ENCODE results near the gene CENPP. TPM values are rescaled to one million over a fixed set of nuclear protein-coding genes. Genes with fewer than 3 reads are reported as not detected.

CENPP gene
- total RNA-seq, 1 experiment from 2014 or later, result 10.3 TPM

DNA sequence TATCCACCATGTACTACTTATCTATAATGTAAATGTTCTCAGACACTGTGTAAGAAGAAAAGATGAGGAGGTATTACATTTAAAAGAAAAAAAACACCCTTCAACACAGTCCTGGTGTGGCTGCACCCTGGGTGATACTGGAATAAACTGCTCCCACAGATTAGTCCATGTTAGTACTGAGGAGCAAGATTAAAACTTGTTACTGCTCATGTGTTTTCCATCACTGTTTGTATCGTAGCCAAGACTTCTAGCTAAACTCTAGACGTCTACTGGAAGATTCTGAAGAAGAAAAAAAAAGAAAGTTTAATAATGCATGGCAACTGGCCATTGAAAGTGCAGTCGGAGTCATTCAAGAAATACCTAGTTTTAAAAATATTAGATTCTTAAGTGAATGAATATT lies 156.6 kb downstream of the CENPP start, which contains the start of gene ASPN:
Gene ASPN (minus strand): TSS at position 178 of the 400 bp plus-strand sequence.
- Histone ChIP-seq H3K27me3 (ENCODE audit: control insufficient read depth, insufficient read depth, low read length) (no peaks in the 10 kb centered on the region), H3K36me3 (replicated peaks; ENCODE audit: control insufficient read depth, insufficient read depth, low read length) (no peaks in the 10 kb centered on the region), H3K4me3 (ENCODE audit: insufficient read depth, low read depth, low read length) (no peak within 1 kb of the TSS)
- no peak for DNase-seq

DNA sequence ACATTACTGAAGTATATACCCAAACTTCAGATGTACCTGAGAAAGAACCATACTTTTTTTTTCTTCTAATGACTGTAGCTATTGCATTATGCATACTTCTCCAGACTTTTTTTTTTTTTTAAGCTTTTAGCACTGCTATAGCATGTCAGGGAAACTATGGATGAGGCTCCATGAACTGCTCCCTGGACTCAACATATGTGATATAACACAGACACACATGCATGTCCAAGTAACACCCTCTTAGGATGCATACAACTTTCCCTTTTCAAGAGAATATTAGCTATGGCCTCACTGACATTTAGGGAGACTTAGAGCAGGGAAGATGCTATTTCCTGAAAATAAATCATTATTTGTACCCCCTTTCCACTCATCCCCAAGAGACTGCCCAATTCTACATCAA lies 157.1 kb downstream of the CENPP start:
- H3K36me3 ChIP-seq (replicated peaks; ENCODE audit: control insufficient read depth, insufficient read depth, low read length), result no peaks in the 10 kb centered on the region
- no peaks in the 10 kb centered on the region for H3K27me3 ChIP-seq (ENCODE audit: control insufficient read depth, insufficient read depth, low read length)
- DNase-seq, result no peak
- H3K4me3 ChIP-seq (ENCODE audit: insufficient read depth, low read depth, low read length), result no peak overlapping the region

GRCh38 chr9:92483627-92484545 lies 158.1 kb downstream of the CENPP start:
- no peak for DNase-seq
- Histone ChIP-seq H3K36me3 (replicated peaks; ENCODE audit: control insufficient read depth, insufficient read depth, low read length) (no peaks in the 10 kb centered on the region), H3K4me3 (ENCODE audit: insufficient read depth, low read depth, low read length) (no peak overlapping the region), H3K27me3 (ENCODE audit: control insufficient read depth, insufficient read depth, low read length) (no peaks in the 10 kb centered on the region)

DNA sequence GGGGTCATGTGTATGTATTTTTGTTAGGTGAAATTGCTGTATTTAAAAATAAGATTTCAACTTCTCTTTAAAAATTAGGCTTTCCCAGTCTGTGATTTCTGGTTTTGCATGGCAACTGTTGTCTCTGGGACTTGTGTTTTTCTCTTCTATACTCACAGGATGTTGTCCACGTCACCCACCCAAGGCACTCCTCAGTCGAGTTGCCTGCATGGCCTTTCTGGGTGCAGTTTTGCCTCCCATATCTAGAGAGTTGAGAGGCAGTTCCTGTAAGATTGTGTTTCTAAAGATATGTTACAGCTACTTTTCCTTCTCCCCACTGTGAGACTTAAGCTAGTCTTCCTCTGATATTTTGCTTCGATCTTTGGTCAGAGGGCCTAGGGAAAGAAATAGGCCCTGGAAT lies 158.8 kb downstream of the CENPP start:
- no peaks in the 10 kb centered on the region for H3K36me3 ChIP-seq (replicated peaks; ENCODE audit: control insufficient read depth, insufficient read depth, low read length)
- DNase-seq, result no peak
- H3K4me3 ChIP-seq (ENCODE audit: insufficient read depth, low read depth, low read length), result no peak overlapping the region
- H3K27me3 ChIP-seq (ENCODE audit: control insufficient read depth, insufficient read depth, low read length), result no peaks in the 10 kb centered on the region

DNA sequence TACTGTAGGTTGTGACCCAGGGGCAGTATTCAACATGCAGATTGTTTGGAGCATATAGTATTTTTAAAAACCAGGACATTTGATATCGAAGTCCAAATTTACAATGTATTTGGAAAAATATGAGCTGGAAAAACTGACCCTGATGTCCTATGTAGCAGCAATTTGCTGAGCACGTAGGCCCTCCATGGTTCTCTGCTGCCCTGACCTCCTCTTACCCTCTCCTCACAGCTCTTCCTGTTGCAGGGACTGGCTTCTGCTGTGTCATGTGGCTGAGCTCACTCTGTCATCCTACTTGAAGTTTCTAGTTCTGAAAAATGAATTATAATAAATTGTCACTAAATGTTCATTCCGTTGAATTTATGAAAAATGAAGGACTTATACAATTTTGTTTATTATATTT lies 160.6 kb downstream of the CENPP start:
- Histone ChIP-seq H3K27me3 (ENCODE audit: control insufficient read depth, insufficient read depth, low read length) (no peaks in the 10 kb centered on the region), H3K4me3 (ENCODE audit: insufficient read depth, low read depth, low read length) (no peak overlapping the region), H3K36me3 (replicated peaks; ENCODE audit: control insufficient read depth, insufficient read depth, low read length) (no peaks in the 10 kb centered on the region)
- no peak for DNase-seq

DNA sequence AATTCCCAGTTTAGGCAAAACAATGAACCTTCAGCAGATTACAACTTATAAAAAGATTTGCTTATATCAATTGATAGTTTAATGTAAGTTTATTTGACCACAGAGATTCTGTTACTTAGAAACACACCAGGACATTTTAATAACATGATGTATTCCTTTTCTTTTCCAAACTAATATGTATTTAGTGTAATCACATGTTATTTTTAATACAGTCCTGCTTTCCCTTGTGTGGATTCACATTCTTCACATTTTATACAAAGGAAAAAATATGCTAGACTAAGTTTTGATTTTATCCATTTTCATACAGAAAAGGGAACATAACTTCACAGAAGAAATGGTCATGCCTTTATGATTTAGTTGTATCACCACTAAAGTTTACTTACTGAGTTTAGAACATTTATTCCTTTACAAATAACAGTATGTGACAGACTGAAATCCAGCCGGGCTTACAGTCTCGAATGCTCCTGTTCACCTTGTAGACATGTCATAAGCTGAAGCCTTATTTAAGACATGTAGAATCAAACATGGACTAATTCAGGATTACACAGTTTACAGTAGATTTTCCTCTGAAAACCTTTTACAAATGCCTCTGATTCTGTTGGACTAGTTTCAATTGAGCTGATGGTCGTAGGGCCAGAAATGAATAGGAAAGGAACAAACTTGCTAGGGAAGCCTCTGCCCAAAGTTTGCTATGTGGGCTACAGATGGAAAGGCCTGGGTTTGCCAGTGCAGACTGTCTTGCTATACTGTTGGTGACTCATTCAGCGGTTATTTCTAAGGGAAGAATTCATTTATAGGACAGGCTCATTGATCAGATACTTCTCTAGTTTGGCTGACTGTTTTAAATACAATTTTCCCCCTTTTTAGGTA lies 163.2 kb downstream of the CENPP start:
- no peaks in the 10 kb centered on the region for H3K36me3 ChIP-seq (replicated peaks; ENCODE audit: control insufficient read depth, insufficient read depth, low read length)
- no peaks in the 10 kb centered on the region for H3K27me3 ChIP-seq (ENCODE audit: control insufficient read depth, insufficient read depth, low read length)
- no peak for DNase-seq
- H3K4me3 ChIP-seq (ENCODE audit: insufficient read depth, low read depth, low read length), result no peak overlapping the region

DNA sequence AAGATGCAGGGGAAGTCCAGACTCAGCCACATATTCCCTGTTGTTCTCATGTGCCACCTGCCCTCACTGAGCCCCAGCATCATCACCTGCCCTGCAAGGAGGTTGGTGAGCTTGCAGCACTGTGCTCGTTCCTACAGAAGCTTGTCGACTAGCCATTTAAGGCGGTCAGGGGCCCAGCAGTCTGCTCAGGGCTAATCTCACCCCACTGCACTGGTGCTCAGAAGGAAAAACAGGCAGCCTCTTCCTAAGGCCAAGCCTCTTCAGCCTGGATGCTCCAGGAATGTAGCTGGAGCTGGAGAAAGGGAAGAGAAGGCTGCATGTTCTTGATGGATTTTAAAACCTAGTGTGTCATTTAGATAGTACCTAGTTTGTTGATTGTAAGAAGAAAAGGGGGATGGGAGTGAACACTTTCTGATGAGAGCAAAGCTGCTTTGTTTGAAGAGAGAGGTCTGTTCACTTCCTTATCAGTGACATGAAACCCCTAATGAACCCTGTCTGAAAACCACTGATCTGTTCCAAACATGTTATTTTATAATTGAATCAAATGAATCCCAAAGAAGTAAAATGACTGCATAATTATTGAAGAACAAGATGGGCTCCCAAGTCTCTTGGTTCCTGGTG lies 167.1 kb downstream of the CENPP start:
- no peak overlapping the region for H3K4me3 ChIP-seq (ENCODE audit: insufficient read depth, low read depth, low read length)
- DNase-seq, result no peak
- H3K27me3 ChIP-seq (ENCODE audit: control insufficient read depth, insufficient read depth, low read length), result no peaks in the 10 kb centered on the region
- H3K36me3 ChIP-seq (replicated peaks; ENCODE audit: control insufficient read depth, insufficient read depth, low read length), result no peaks in the 10 kb centered on the region

DNA sequence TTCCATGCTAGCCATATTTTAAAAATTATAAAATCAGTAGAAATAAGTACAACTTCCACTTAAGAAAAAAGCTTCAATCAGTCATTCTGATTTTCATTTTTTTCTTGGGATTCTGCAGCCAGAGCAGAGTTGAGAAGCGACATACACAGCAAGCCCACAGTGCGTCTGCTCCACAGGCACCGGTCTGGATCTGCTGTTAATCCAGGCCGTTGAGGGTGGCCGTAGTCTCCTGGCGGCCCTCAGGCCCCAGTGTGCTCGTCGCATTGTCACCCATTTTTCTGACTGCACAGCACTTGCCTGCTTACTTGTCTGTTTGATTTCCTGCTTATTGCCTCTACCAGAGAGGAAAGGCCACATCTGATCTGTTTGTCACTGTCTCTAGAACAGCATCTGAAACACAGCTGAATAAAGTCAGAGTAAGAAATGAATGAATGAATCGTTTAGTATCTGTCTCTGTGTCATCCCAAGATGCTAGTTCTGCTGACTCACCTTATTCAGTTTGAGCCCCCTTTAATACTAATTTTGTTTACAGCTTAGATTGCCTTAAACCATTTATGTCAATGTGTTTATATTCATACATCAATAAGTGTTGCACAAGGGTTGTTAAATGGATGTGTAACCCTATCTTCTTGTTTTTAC lies 168.1 kb downstream of the CENPP start:
- no peaks in the 10 kb centered on the region for H3K36me3 ChIP-seq (replicated peaks; ENCODE audit: control insufficient read depth, insufficient read depth, low read length)
- no peak overlapping the region for H3K4me3 ChIP-seq (ENCODE audit: insufficient read depth, low read depth, low read length)
- H3K27me3 ChIP-seq (ENCODE audit: control insufficient read depth, insufficient read depth, low read length), result no peaks in the 10 kb centered on the region
- DNase-seq, result no peak

GRCh38 chr9:92494856-92495255 lies 169.1 kb downstream of the CENPP start:
- Histone ChIP-seq H3K36me3 (replicated peaks; ENCODE audit: control insufficient read depth, insufficient read depth, low read length) (no peaks in the 10 kb centered on the region), H3K27me3 (ENCODE audit: control insufficient read depth, insufficient read depth, low read length) (no peaks in the 10 kb centered on the region), H3K4me3 (ENCODE audit: insufficient read depth, low read depth, low read length) (no peak overlapping the region)
- no peak for DNase-seq

GRCh38 chr9:92496396-92497176 lies 170.8 kb downstream of the CENPP start:
- DNase-seq, result no peak
- no peaks in the 10 kb centered on the region for H3K36me3 ChIP-seq (replicated peaks; ENCODE audit: control insufficient read depth, insufficient read depth, low read length)
- no peaks in the 10 kb centered on the region for H3K27me3 ChIP-seq (ENCODE audit: control insufficient read depth, insufficient read depth, low read length)
- H3K4me3 ChIP-seq (ENCODE audit: insufficient read depth, low read depth, low read length), result no peak overlapping the region

DNA sequence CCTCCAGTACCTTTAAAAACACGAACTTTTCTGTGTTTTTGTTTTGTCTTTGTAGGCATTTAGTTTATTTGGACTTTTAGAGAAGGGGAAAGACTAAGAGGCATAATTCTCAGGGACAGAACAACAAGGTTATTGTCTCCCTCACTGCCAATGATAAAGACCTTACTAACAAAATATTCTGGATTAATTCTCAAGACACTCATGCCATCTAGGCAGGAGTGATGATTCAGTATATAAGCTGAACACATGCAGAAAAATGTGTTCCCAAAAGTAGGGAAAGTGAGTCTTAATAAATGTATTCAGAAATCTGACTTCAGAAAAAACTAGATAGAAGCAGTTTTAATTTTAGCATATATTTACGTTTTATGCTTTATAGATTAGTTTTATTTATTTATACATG lies 173.9 kb downstream of the CENPP start:
- H3K27me3 ChIP-seq (ENCODE audit: control insufficient read depth, insufficient read depth, low read length), result no peaks in the 10 kb centered on the region
- no peak for DNase-seq

GRCh38 chr9:92500725-92501124 lies 175.0 kb downstream of the CENPP start:
- H3K27me3 ChIP-seq (ENCODE audit: control insufficient read depth, insufficient read depth, low read length), result no peaks in the 10 kb centered on the region
- H3K36me3 ChIP-seq (replicated peaks; ENCODE audit: control insufficient read depth, insufficient read depth, low read length), result no peaks in the 10 kb centered on the region
- DNase-seq, result no peak
- H3K4me3 ChIP-seq (ENCODE audit: insufficient read depth, low read depth, low read length), result no peak overlapping the region

More for the DNA sequence above, 173.9 kb downstream of the CENPP start:
- H3K36me3 ChIP-seq (replicated peaks; ENCODE audit: control insufficient read depth, insufficient read depth, low read length), result no peaks in the 10 kb centered on the region
- no peak overlapping the region for H3K4me3 ChIP-seq (ENCODE audit: insufficient read depth, low read depth, low read length)

- peak; percentile 38 for DNase-seq
- Histone ChIP-seq H3K36me3 (replicated peaks; ENCODE audit: control insufficient read depth, insufficient read depth, low read length) (no peaks in the 10 kb centered on the region), H3K4me3 (ENCODE audit: insufficient read depth, low read depth, low read length) (no peak overlapping the region), H3K27me3 (ENCODE audit: control insufficient read depth, insufficient read depth, low read length) (no peaks in the 10 kb centered on the region)
Measured at GRCh38 chr9:92501671-92502393, 176.1 kb downstream of the CENPP start.
